IMR-90 (cell line): ENCODE results near the gene ZNF653. TPM values are rescaled to one million over a fixed set of nuclear protein-coding genes. Genes with fewer than 3 reads are reported as not detected.
A peak's percentile ranks its signal among the peaks of the same experiment; 100 is the strongest.

Experiments used
- ATAC-seq: fragments of 200-7000 bp; cut with Tn5 transposase; 2 replicates; pipeline ENCODE4 v1.9.1; 2020; ENCODE audit warnings: low read depth, mild to moderate bottlenecking, moderate library complexity
- BruUV-seq: library from RNA; stranded (reverse); fragments of 400-500 nt; replicated peaks from 2 replicates; lab custom pipeline; 2021; lab: Mats Ljungman, UMichigan
- CTCF ChIA-PET: fragments of 300-600 bp; formaldehyde crosslinking; extraction: SDS; loops from one replicate; lab custom pipeline; 2021; ENCODE audit warnings: antibody characterized with exemption; lab: Yijun Ruan, JAX
- POLR2A ChIA-PET: fragments of 300-600 bp; sonication (Branson Sonifier 250); formaldehyde crosslinking; loops from one replicate; lab custom pipeline; 2022; ENCODE audit warnings: antibody characterized with exemption; ENCODE audit not compliant: unreplicated experiment; lab: Charles Lee
- DNase-seq: peaks from one replicate; pipeline ENCODE4 v3.0.0; 2013
- H2AFZ ChIP-seq: replicated peaks from 2 replicates; pipeline ENCODE3; 2013; ENCODE audit warnings: low read length, mild to moderate bottlenecking; ENCODE audit not compliant: poor library complexity
- H2AK5ac ChIP-seq: 2 replicates; pipeline ENCODE4 v1.6.1; 2013; ENCODE audit warnings: low read depth, low read length, inconsistent platforms
- H2AK9ac ChIP-seq: replicated peaks from 2 replicates; pipeline ENCODE3; 2013; ENCODE audit warnings: mild to moderate bottlenecking, low read depth, low read length, moderate library complexity; ENCODE audit not compliant: poor library complexity
- H2BK120ac ChIP-seq: 2 replicates; pipeline ENCODE4 v1.6.1; 2013; ENCODE audit warnings: low read depth, low read length, inconsistent platforms
- H2BK15ac ChIP-seq: 3 replicates; pipeline ENCODE4 v1.6.1; 2013; ENCODE audit warnings: low read depth, low read length, inconsistent platforms
- H2BK20ac ChIP-seq: 2 replicates; pipeline ENCODE4 v1.6.1; 2013; ENCODE audit warnings: low read depth, mild to moderate bottlenecking, inconsistent platforms, low read length, moderate library complexity
- H2BK5ac ChIP-seq: 2 replicates; pipeline ENCODE4 v1.6.1; 2013; ENCODE audit warnings: mild to moderate bottlenecking, low read depth, low read length, inconsistent platforms; ENCODE audit not compliant: poor library complexity, severe bottlenecking
- H3K14ac ChIP-seq: replicated peaks from 2 replicates; pipeline ENCODE4 v1.6.1; 2013; ENCODE audit warnings: low read depth, low read length, inconsistent platforms
- H3K18ac ChIP-seq: 2 replicates; pipeline ENCODE4 v1.6.1; 2013; ENCODE audit warnings: low read depth, low read length, control low read depth
- H3K23ac ChIP-seq: 2 replicates; pipeline ENCODE4 v1.6.1; 2013; ENCODE audit warnings: low read depth, low read length, inconsistent platforms
- H3K27ac ChIP-seq: 2 replicates; pipeline ENCODE4 v1.5.1; 2013; ENCODE audit warnings: mild to moderate bottlenecking, control low read depth, low read length; ENCODE audit not compliant: insufficient read depth
- H3K27me3 ChIP-seq: 2 replicates; pipeline ENCODE4 v1.6.1; 2013; ENCODE audit warnings: low read length; ENCODE audit not compliant: control insufficient read depth, insufficient read depth
- H3K36me3 ChIP-seq: 2 replicates; pipeline ENCODE4 v1.6.1; 2013; ENCODE audit warnings: low read length, mixed read lengths; ENCODE audit not compliant: control insufficient read depth, insufficient read depth
- H3K4ac ChIP-seq: 2 replicates; pipeline ENCODE4 v1.6.1; 2013; ENCODE audit warnings: low read depth, low read length, inconsistent platforms
- H3K4me1 ChIP-seq: 2 replicates; pipeline ENCODE4 v1.6.1; 2013; ENCODE audit warnings: low read length, mixed read lengths; ENCODE audit not compliant: control insufficient read depth, insufficient read depth
- H3K4me2 ChIP-seq: 2 replicates; pipeline ENCODE4 v1.6.1; 2013; ENCODE audit warnings: low read depth, mild to moderate bottlenecking, control low read depth, low read length, moderate library complexity
- H3K4me3 ChIP-seq: 2 replicates; pipeline ENCODE4 v1.5.1; 2013; ENCODE audit warnings: low read depth, mild to moderate bottlenecking, control low read depth, low read length, moderate library complexity; ENCODE audit not compliant: insufficient read depth
- H3K56ac ChIP-seq: 2 replicates; pipeline ENCODE4 v1.6.1; 2013; ENCODE audit warnings: low read length, inconsistent platforms; ENCODE audit not compliant: insufficient read depth; ENCODE audit errors: extremely low read depth
- H3K79me1 ChIP-seq, 2 experiments: 2 replicates each; pipeline ENCODE4 v1.6.1; 2013; ENCODE audit warnings: low read length in 2 of 2, inconsistent platforms in 1 of 2, low read depth in 1 of 2
- H3K9ac ChIP-seq: 2 replicates; pipeline ENCODE4 v1.6.1; 2013; ENCODE audit warnings: low read depth, low read length, control low read depth
- H3K9me1 ChIP-seq: 2 replicates; pipeline ENCODE4 v1.6.1; 2013; ENCODE audit warnings: low read length, inconsistent platforms; ENCODE audit not compliant: insufficient read depth
- H3K9me3 ChIP-seq: 2 replicates; pipeline ENCODE4 v1.6.1; 2013; ENCODE audit warnings: low read length; ENCODE audit not compliant: control insufficient read depth, insufficient read depth
- H4K20me1 ChIP-seq: 2 replicates; pipeline ENCODE4 v1.6.1; 2013; ENCODE audit warnings: low read length, inconsistent platforms; ENCODE audit not compliant: insufficient read depth
- H4K5ac ChIP-seq: 2 replicates; pipeline ENCODE4 v1.6.1; 2013; ENCODE audit warnings: mild to moderate bottlenecking, low read depth, low read length, control low read depth
- H4K8ac ChIP-seq, 2 experiments: 2 replicates each; pipeline ENCODE4 v1.6.1; 2013; ENCODE audit warnings: low read depth in 2 of 2, low read length in 2 of 2, control low read depth in 1 of 2, inconsistent platforms in 1 of 2
- H4K91ac ChIP-seq: 2 replicates; pipeline ENCODE4 v1.6.1; 2013; ENCODE audit warnings: low read depth, low read length, inconsistent platforms; ENCODE audit not compliant: insufficient read depth
- BHLHE40 ChIP-seq: fragments of 150-350 bp; IDR thresholded peaks from 2 replicates; pipeline ENCODE4 v1.6.1; 2016; ENCODE audit warnings: mild to moderate bottlenecking, low read depth, low read length
- CEBPB ChIP-seq: IDR thresholded peaks from 2 replicates; pipeline ENCODE4 v1.6.1; 2012; ENCODE audit warnings: low read depth, low read length, improper control_type of control experiment
- CHD1 ChIP-seq: IDR thresholded peaks from 2 replicates; pipeline ENCODE4 v1.6.1; 2012; ENCODE audit warnings: low read depth, low read length, improper control_type of control experiment
- FOS ChIP-seq: fragments of 150-350 bp; IDR thresholded peaks from 2 replicates; pipeline ENCODE4 v1.6.1; 2016; ENCODE audit warnings: low read depth, low read length
- MAFK ChIP-seq: IDR thresholded peaks from 2 replicates; pipeline ENCODE4 v1.6.1; 2012; ENCODE audit warnings: low read depth, low read length, improper control_type of control experiment
- MAZ ChIP-seq: IDR thresholded peaks from 2 replicates; pipeline ENCODE4 v1.6.1; 2012; ENCODE audit warnings: low read depth, mild to moderate bottlenecking, low read length, improper control_type of control experiment, moderate library complexity, borderline replicate concordance
- MXI1 ChIP-seq: IDR thresholded peaks from 2 replicates; pipeline ENCODE4 v1.6.1; 2012; ENCODE audit warnings: low read depth, mild to moderate bottlenecking, low read length, moderate library complexity, borderline replicate concordance
- NFE2L2 ChIP-seq: fragments of 150-350 bp; IDR thresholded peaks from 2 replicates; pipeline ENCODE4 v1.6.1; 2016; ENCODE audit warnings: low read depth, mild to moderate bottlenecking, low read length
- RAD21 ChIP-seq: IDR thresholded peaks from 2 replicates; pipeline ENCODE4 v1.6.1; 2012; ENCODE audit warnings: low read length, improper control_type of control experiment
- RCOR1 ChIP-seq: IDR thresholded peaks from 2 replicates; pipeline ENCODE4 v1.6.1; 2012; ENCODE audit warnings: mild to moderate bottlenecking, low read length, improper control_type of control experiment; ENCODE audit not compliant: insufficient replicate concordance
- RFX5 ChIP-seq: IDR thresholded peaks from 2 replicates; pipeline ENCODE4 v1.8.0; 2012; ENCODE audit warnings: low read depth, mild to moderate bottlenecking, low read length, moderate library complexity
- WGBS, 2 experiments: methylation state at CpG; one replicate each; pipeline versions ENCODE4 v1.1.5 to v1.1.7; 2013; ENCODE audit warnings: missing lambda C conversion rate in 2 of 2; ENCODE audit not compliant: insufficient read length in 1 of 2; ENCODE audit errors: extremely low coverage in 2 of 2; 5-methylcytosine and 5-hydroxymethylcytosine counted together
- dilution Hi-C: fragments of 300-500 bp; cut with HindIII; formaldehyde crosslinking; loops from one replicate; pipeline ENCODE4 v1.14.3; 2018; ENCODE audit warnings: low sequenced_read_pairs; ENCODE audit not compliant: unreplicated experiment
- in situ Hi-C: fragments of 300-500 bp; cut with MboI; formaldehyde crosslinking; loops from 3 replicates; pipeline ENCODE4 v1.14.3; 2019; ENCODE audit warnings: low sequenced_read_pairs, inconsistent platforms, mixed read lengths
- intact Hi-C: fragments of 100-400 bp; cut with micrococcal nuclease; formaldehyde crosslinking; loops from 2 replicates; pipeline ENCODE4 v1.10.0; 2022
- polyA plus RNA-seq, 3 experiments: library from polyadenylated mRNA; depleted of rRNA; stranded (reverse); fragments of >200 nt; gene quantifications; 2 replicates each; pipeline ENCODE4 v1.2.3, GENCODE V29; 2012; ENCODE audit warnings: low replicate concordance in 1 of 3
- total RNA-seq: library from RNA; depleted of rRNA; stranded (reverse); fragments of >200 nt; gene quantifications from 2 replicates; pipeline ENCODE4 v1.2.3, GENCODE V29; 2012
- TF ChIP-seq, protein P1 (sequence below): fragments of 150-350 bp; IDR thresholded peaks from 2 replicates; pipeline ENCODE4 v1.6.1; 2016; ENCODE audit warnings: low read depth, mild to moderate bottlenecking, low read length, moderate library complexity, borderline replicate concordance
- TF ChIP-seq, protein P2 (sequence below): fragments of 150-350 bp; IDR thresholded peaks from 2 replicates; pipeline ENCODE4 v1.6.1; 2017; ENCODE audit warnings: mild to moderate bottlenecking, antibody characterized with exemption, low read length, low read depth

ZNF653 gene
- total and polyA plus RNA-seq, 2 of the 4 experiments (the other 2 are of a cell fraction) = 3.9 to 9.0 TPM

GRCh38 chr19:11555246-11555645, 49.6 kb upstream of the ZNF653 start (continued):
- TF ChIP-seq, protein P1, sequence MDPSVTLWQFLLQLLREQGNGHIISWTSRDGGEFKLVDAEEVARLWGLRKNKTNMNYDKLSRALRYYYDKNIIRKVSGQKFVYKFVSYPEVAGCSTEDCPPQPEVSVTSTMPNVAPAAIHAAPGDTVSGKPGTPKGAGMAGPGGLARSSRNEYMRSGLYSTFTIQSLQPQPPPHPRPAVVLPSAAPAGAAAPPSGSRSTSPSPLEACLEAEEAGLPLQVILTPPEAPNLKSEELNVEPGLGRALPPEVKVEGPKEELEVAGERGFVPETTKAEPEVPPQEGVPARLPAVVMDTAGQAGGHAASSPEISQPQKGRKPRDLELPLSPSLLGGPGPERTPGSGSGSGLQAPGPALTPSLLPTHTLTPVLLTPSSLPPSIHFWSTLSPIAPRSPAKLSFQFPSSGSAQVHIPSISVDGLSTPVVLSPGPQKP = no peak
- no peak for TF ChIP-seq MAZ
- TF ChIP-seq, protein P2, sequence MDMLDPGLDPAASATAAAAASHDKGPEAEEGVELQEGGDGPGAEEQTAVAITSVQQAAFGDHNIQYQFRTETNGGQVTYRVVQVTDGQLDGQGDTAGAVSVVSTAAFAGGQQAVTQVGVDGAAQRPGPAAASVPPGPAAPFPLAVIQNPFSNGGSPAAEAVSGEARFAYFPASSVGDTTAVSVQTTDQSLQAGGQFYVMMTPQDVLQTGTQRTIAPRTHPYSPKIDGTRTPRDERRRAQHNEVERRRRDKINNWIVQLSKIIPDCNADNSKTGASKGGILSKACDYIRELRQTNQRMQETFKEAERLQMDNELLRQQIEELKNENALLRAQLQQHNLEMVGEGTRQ = no peak

- Histone ChIP-seq H2AFZ (no peak overlapping the region), H4K5ac (no peak overlapping the region), H4K8ac (no peak overlapping the region), H4K20me1 (peaks cover 44% of the 10 kb centered on the region), H3K4me1 (no peaks in the 10 kb centered on the region), H2AK9ac (peak overlapping the region; percentile 16), H3K27me3 (no peaks in the 10 kb centered on the region), H2BK15ac (no peak overlapping the region), H3K4me3 (no peak overlapping the region), H3K56ac (no peak overlapping the region), H2BK120ac (no peak overlapping the region), H2BK5ac (no peak overlapping the region), H2AK5ac (no peak overlapping the region), H3K23ac (no peak overlapping the region), H3K18ac (no peak overlapping the region), H3K14ac (no peak overlapping the region), H3K4ac (no peak overlapping the region), H3K36me3 (peaks cover 44% of the 10 kb centered on the region), H3K9me1 (peaks cover 8% of the 10 kb centered on the region; the same call in 1 of the 2 replicates), H4K91ac (no peak overlapping the region), H2BK20ac (no peak overlapping the region), H3K4me2 (no peak overlapping the region), H3K27ac (no peak overlapping the region), H3K9ac (no peak overlapping the region), H3K9me3 (no peaks in the 10 kb centered on the region), H3K79me1 (peaks cover 11 to 47% of the 10 kb centered on the region in 2 experiments)
- no TSS peak for BruUV-seq
- ChIA-PET POLR2A (no interaction called here), CTCF (no interaction called here)
- in situ Hi-C loops = no loop called here
- DNase-seq (no peak), ATAC-seq (no peak)
- intact Hi-C loops = no loop called here
- dilution Hi-C loops = no loop called here
- 100% methylated on average over 2 of the region's 12 CpGs; no CpG with 5 or more reads in 1 of the 2 experiments for WGBS, 2 experiments
- no peak for TF ChIP-seq BHLHE40
- TF ChIP-seq, protein P2 = no peak
- no peak for TF ChIP-seq CHD1
- TF ChIP-seq MAFK = no peak
- no peak for TF ChIP-seq CEBPB
- no peak for TF ChIP-seq MXI1
- TF ChIP-seq RAD21 = no peak
- no peak for TF ChIP-seq RCOR1
- TF ChIP-seq NFE2L2 = no peak
- no peak for TF ChIP-seq FOS
- TF ChIP-seq RFX5 = no peak
- no peak for TF ChIP-seq MAZ
- TF ChIP-seq, protein P1 = no peak
Measured at GRCh38 chr19:11554160-11554559, 48.5 kb upstream of the ZNF653 start.
